ENCODE measurements around the gene MAP7D1.
"Not testable (repeated sequence)": the region's sequence is repeated elsewhere in the genome, so short reads cannot be mapped to it uniquely, and the experiment has no call there.

The MAP7D1 gene

DNA sequence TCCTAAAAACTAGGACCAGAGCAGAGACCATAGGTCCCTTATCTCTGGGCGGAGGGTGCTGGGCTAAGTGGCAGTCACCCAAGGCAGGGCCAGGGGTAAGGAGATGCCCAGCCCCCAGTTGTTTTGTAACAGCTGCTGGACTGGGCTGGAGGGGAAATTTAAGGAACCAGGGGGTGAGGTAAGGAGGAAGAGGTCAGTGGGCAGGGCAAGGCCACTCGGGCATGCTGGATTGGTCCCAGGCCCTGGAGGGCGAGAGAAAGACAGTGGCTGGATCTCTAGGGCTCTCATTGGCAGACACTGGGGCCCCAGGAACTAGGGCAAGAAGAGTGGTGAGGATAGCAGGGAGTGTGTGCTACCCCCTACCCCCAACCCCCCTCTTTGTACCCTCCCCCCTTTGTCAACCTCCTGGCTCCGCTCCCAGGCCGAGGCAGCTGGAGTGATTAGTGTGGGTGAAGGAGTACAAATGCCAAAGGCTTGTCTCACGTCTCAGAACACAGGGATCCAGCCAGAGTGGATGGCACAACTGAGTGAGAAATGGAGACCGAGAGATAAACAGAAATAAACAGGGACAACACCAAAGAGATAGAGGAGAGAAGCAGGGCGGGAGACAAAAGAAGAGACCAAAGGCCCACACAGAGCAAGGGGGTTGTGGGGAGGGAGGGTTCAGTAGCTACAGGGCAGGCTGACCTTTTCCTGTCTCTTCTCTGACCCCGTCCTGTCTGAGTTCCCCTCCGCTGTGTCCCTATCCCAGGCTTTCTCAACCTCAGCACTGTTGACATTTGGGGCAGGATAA, 47.8 kb downstream of the MAP7D1 start:
- DNase-seq (ENCODE audit: low read depth): no peak

DNA sequence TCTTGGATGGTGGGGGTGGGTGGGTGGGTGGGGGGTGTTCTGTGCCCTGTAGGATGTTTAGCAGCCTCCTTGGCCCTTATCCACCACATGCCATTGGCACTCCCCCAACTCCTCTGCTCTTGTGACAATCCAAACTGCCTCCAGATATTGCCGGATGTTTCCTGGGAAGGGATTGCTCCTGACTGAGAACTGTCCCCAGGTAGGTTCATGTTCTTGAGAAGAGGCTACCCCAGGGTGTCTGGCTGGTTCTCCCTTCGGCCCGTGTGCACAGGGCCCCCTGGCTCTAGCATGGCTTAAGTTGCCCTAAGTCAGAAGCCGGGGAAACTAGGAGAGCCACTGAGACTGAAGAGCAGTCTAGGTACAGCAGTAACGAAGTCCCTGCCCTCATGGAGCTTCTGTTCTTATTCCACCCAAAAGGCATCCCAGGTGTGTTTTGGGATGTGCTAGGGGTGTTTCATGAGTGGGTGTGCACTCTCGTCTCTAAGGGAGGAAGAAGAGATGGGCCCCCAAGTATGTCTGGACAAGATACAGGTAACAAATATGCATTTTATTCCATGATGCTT, 48.5 kb downstream of the MAP7D1 start:
- DNase-seq (ENCODE audit: low read depth): no peak

DNA sequence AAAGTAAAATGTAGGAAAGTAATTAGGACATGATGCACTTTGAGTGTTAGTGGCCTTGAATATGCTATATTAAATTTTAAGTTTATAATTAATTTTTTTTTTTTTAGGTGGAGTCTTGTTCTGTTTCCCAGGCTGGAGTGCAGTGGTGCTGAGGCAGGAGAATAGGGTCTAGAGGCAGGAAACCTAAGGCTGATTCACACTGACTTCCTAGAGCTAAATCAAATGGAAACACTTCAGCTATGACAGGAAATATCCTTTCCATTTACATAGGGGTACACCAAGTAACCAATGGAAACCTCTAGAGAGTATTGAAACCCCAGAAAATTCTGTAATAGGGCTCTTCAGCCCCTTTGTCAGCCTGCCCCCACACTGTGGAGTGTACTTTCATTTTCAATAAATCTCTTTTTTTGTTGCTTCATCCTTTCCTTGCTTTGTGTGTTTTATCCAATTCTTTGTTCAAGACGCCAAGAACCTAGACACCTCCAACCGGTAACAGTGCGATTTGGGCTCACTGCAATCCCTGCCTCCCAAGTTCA, 50.4 kb downstream of the MAP7D1 start:
- DNase-seq (ENCODE audit: low read depth): no peak

DNA sequence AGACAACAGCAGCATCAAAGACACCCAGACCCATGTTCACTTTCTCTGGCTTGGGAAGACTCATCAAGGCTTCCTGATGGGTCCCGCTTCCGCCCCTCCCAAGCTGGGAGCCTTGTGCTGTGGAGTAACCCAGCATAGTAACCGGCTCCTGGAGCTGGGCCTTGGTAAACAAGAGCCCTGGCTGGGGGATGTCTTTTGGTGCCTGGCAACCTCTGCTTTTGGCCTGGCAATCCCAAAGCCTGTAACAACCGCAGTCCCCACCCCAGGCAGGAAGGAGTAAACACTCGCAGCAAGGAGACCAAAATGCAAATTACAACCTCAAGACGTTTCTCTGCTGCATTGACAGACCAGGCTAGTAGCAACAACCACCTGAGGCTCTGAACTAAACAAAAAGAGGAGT, 51.4 kb downstream of the MAP7D1 start:
- no peak for DNase-seq (ENCODE audit: low read depth)

DNA sequence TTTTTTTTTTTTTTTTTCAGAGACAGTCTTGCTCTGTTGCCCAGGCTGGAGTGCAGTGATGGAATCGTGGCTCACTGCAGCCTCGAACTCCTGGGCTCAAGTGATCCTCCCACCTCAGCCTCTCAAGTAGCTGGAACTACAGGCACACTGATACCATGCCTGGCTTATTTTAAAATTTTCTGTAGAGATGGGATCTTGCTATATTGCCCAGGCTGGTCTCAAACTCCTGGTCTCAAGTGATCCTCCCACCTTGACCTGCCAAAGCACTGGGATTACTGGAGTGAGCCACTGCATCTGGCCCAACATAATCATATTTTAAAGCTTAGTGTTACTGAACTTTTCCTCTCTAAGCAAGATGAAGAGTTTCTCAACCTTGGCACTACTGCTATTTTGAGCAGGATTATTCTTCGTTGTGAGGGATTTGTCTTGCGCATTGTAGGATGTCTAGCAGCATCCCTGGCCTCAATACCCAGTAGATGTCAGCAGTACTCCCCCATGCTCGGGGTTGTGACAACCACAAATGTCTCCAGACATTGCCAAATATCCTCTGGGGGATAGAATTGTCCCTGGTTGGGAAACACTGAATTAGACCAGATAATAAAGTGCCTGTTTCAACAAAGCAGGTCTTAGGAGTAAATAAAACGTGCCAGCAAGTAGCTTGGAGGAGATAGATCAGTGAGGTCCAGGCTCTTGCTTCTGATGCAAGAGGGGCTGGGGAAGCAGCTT, 53.2 kb downstream of the MAP7D1 start:
- no peak for DNase-seq (ENCODE audit: low read depth)

DNA sequence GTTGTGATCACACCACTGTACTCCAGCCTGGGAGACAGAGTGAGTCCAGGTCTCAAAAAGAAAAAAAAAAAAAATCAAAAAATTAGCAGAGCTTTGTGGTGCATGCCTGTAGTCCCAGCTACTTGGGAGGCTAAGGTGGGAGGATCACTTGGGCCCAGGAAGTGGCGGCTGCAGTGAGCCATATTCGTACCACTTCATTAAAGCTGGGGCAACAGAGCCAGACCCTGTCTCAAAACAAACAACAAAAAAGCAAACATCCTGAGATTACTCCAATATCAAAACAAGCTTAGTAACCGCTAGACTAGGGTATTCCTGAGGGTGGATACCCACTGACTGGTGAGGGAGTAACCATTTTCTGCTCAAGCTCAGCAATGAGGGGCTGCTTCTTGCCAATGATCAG, 55.3 kb downstream of the MAP7D1 start:
- DNase-seq (ENCODE audit: low read depth): no peak

DNA sequence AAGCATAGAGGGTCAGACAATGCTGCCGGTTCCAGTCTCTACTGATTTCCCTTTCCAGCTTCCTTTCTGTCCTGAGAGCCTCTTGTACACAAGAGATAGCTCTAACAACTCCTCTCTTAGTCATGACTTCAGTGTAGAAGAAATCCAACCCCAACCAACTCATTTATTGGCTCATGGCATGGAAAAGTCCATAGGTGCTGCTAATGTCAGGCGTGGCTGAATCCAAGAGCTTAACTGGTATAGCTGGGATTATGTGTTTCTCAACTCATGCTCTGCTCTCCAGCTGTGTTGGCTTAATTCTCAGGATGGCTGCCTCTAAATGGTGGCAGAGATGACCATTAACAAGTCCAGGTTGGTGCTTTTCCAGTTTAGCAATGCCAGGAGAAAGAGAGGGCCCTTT, 55.9 kb downstream of the MAP7D1 start:
- no peak for DNase-seq (ENCODE audit: low read depth)

DNA sequence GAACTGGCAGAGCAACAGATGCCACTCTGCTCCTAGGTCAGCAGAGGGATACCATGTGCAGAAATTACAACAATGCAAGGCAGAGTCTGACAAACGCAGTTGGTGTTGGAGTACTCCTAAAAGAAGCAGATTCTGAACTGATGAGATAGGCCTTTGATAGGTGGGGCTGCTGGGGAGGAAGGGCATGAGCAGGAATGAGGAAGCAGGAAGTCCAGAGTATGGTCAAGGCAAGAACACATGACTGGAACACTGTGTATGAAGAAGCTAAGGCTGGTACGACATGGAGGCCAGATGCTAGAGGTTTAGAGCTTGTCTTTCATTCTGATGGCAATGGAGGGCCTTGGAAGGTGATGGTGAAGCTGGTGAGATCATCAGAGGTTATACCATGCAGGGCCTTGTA, 56.8 kb downstream of the MAP7D1 start:
- no peak for DNase-seq (ENCODE audit: low read depth)

DNA sequence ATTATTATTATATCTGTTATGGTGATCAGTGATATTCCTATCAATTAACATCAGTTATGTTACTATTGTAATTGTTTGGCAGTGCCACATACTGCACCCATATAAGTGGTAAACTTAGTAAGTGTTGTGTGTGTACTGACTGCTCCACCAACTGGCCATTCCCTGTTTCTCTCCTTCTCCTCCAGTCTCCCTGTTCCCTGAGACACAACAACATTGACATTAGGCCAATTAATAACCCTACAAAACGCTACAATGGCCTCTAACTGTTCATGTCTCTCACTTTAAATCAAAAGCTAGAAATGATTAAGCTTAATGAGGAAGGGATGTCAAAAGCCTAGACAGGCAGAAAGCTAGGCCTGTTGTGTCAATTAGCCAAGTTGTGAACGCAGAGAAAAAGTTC, 61.7 kb downstream of the MAP7D1 start:
- DNase-seq (ENCODE audit: low read depth): no peak

DNA sequence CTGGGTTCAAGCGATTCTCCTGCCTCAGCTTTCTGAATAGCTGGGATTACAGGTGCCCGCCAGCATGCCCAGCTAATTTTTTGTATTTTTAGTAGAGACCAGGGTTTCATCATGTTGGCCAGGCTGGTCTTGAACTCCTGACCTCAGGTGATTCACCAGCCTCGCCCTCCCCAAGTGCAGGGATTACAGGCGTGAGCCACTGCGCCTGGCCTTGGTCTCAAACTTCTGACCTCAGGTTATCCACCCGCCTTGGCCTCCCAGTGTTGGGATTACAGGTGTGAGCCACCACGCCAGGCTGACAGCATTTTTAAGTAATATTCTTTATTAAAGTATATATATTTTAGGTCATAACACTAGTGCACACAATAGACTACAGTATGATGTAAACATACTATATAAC, 65.9 kb downstream of the MAP7D1 start:
- not testable (repeated sequence) for DNase-seq (ENCODE audit: low read depth)

DNA sequence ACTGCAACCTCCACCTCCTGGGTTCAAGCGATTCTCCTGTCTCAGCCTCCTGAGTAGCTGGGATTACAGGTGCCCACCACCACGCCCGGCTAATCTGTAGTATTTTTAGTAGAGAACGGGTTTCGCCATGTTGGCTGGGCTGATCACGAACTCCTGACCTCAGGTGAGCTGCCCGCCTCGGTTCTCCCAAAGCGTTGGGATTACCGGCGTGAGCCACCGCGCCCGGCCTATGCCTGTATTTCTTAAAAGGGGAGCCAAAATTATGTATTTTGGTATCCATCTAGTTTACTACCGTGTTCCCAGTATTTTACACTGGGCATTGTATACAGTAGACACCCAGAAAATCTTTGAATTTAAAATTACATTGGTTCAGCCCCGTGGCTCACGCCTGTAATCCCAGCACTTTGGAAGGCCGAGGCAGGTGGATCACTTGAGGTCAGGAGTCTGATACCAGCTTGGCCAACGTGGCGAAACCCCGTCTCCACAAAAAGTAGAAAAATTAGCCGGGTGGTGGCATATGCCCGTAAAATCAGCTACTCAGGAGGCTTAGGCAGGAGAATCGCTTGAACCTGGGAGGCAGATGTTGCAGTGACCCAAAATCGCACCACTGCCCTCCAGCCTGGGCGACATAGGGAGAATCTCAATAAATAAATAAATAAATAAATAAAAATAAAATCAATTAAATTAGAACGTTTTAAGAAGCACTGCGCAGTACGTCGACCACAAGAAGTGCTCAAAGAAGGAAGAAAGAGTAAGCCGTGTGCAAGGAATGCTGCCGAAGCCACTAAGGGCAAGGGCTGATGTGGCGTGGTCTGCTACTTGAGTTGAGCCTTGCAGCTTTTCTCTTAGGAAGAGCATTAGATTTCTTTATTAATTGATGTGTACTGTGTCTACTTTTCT, 66.8 kb downstream of the MAP7D1 start:
- no peak for DNase-seq (ENCODE audit: low read depth)

DNA sequence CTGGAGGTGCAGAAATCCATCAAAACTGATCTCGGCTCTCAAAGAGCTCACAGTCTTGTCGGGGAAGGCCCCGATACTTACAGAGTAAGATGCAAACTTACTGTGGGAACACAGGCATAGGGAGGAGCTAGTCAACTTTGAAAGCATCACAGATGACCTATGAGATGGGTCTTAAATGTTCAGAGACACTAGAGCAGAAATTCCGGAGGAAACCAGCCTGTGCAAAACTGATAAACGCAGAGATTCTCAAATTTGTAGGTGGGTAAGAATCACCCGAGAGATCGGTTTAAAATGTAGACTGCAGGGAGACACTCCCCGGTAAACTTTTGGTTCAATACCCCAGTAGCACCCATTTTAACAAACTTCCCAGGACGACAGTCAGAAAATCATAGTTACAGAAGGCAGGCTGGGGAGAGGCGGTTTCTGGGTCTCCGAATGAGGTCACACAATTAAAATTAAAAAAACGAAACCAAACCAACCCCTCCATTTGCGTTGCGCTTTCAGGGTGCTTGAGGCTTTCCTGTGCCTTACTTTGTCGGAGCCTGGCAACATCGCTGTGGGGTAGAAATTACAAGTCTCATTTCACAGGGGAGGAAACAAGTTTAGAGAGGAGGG, 67.5 kb downstream of the MAP7D1 start:
- peak; percentile 6 for DNase-seq (ENCODE audit: low read depth)

DNA sequence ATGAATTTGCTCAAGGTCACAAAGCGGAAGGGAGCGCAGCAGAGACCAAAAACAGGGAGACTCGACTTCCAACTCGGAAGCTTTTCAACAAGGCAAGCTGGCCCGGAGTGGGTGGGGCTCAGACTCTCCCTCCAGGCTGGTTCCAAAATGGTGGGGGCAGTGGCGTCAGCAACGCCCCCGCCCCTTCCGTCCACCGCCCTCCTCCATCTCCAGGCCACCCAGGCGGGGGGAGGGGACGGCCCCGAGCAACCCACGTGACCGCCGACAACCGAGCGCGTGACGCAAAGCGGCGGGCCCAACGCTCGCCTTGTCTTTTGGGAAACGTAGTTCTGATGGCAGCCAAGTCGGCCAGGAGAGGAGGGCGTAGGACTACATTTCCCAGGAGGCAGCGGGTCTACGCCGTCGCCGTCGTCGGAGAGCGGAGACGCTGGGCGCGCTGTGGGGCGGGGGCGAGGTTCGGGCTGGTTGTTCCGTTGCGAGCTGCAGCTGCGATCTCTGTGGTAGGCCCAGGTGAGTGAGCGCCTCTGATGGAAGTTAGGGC, 68.1 kb downstream of the MAP7D1 start, which contains the start of gene THRAP3:
Gene THRAP3 (plus strand): TSS at position 448 of the 541 bp plus-strand sequence. CDS start 58,121 bp downstream, outside the sequence.
- peak; percentile 99 for DNase-seq (ENCODE audit: low read depth)

DNA sequence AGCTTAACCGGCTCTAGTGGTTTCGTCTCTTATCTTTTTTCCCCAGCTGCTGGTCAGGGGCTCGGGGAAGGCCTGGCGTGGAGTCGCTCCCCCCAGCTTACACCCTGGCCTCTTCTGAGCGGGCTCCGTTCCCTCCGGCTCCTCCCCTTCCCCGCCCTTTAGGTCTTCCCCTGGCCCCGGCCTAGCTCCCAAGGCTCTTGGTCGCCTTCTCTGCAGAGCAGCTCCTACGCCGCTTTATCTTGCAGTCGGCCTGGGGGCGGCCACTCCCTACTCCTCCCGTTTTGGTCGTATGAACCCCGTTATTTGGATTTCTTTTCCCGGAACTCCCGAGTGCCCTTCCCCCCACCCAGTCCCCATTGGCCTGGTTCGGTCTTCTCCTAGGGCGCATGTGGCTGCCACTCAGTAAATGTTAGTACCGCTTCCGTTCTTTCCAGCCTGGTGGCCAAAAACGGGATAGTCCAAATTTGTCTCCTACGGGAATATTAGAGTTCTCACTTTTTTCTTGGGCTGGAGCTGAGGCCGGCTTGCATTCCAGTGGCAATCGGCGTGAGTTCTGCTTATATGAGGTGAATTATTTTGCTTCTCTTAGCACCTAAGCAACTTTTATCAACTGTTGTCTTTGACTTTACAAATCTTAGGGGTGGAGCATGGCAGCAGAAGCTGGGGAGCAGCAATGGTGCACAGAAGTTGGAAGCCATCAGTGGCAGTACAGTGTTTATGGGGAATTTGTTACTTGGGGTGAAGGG, 68.8 kb downstream of the MAP7D1 start:
- DNase-seq (ENCODE audit: low read depth): no peak

DNA sequence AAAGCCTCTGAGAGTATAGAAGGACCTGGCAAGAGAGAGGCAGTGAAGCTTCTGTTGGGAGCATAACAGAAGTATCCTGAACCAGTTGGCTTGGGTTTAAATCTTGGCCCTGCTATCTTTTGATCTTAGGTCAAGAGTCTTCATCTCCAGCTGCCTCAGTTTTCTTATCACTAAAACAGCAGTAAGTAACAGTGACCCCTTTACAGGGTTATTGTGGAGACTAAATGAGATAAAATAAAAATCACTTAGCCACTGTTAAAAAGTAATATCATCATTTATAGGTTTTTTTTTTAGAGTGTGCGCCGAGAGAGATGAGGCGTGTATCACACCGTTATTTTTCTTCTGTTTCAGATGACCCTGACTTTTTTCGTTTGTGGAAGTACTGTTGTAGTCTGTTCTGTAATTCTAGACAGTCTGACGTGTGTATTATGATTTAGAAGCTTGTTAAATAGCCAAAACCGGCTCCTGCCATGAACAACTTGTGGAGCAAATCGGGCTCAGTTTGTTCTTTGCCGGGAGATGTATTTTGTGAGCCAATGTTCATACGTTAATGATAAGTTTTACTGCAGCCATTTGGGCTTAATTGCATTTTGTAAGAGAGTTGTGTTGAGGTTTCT, 69.4 kb downstream of the MAP7D1 start:
- no peak for DNase-seq (ENCODE audit: low read depth)

DNA sequence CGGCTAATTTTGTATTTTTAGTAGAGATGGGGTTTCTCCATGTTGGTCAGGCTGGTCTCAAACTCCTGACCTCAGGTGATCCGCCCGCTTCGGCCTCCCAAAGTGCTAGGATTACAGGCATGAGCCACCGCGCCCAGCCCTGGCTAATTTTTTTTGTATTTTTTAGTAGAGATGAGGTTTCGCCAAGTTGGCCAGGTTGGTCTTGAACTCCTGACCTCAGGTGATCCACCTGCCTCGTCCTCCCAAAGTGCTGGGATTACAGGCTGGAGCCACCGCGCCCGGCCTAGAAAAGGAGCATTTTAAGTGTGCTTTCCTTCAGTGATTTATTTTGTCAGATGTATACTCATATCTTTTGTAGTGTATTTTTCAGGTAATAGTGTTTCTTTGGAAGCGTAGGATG, 74.3 kb downstream of the MAP7D1 start:
- DNase-seq (ENCODE audit: low read depth): not testable (repeated sequence)

Data from activated gamma-delta T cell treated with anti-CD3 and anti-CD28 coated beads, Interleukin-2, amount 50 U/mL, for 16 hours (primary cell).